HepG2 (cell line): ENCODE data around the gene GALR2.

ENCODE experiments used
- EP300 ChIP-seq, 3 experiments: sonication (generic) in 1 of 3; formaldehyde crosslinking in 1 of 3; IDR thresholded peaks; 2 replicates each; pipeline versions ENCODE4 v1.5.1 to v1.6.1; 2011 to 2020; ENCODE audit warnings: low read depth in 2 of 3, low read length in 2 of 3, borderline replicate concordance in 1 of 3, improper control_type of control experiment in 1 of 3, mild to moderate bottlenecking in 1 of 3, missing genetic modification reagents in 1 of 3, moderate library complexity in 1 of 3
- FOXA3 ChIP-seq: IDR thresholded peaks from 2 replicates; pipeline ENCODE4 v1.6.1; 2016; ENCODE audit warnings: missing genetic modification reagents, missing compliant biosample characterization
- FOXO1 ChIP-seq: sonication (generic); formaldehyde crosslinking; IDR thresholded peaks from 2 replicates; pipeline ENCODE4 v1.4.0; 2020; ENCODE audit warnings: missing genetic modification reagents
- HDAC2 ChIP-seq: sonication (generic); formaldehyde crosslinking; IDR thresholded peaks from 2 replicates; pipeline ENCODE4 v1.4.0; 2020; ENCODE audit warnings: missing genetic modification reagents
- KDM5B ChIP-seq: sonication (generic); formaldehyde crosslinking; IDR thresholded peaks from 2 replicates; pipeline ENCODE4 v1.4.0; 2020; ENCODE audit warnings: missing genetic modification reagents, mild to moderate bottlenecking, borderline replicate concordance
- KLF16 ChIP-seq, 2 experiments: sonication (generic) in 1 of 2; formaldehyde crosslinking in 1 of 2; IDR thresholded peaks; 2 replicates each; pipeline versions ENCODE4 v1.6.1 to v1.8.0; 2016 to 2023; ENCODE audit warnings: missing genetic modification reagents in 2 of 2, missing compliant biosample characterization in 1 of 2
- RBM39 ChIP-seq: fragments of 200-400 bp; formaldehyde crosslinking; IDR thresholded peaks from one replicate; pipeline ENCODE4 v1.6.1; 2018; ENCODE audit warnings: antibody characterized with exemption, mild to moderate bottlenecking, low read depth, low read length; ENCODE audit not compliant: poor library complexity, severe bottlenecking
- RELA ChIP-seq: sonication (generic); formaldehyde crosslinking; IDR thresholded peaks from 2 replicates; pipeline ENCODE4 v1.4.0; 2020; ENCODE audit warnings: missing genetic modification reagents
- ZFX ChIP-seq: sonication (generic); formaldehyde crosslinking; IDR thresholded peaks from 2 replicates; pipeline ENCODE4 v1.4.0; 2020; ENCODE audit warnings: mild to moderate bottlenecking, low read depth, missing genetic modification reagents, moderate library complexity
- ZNF234 ChIP-seq: sonication (generic); formaldehyde crosslinking; conservative IDR thresholded peaks from 2 replicates; pipeline ENCODE4 v1.5.1; 2020; ENCODE audit warnings: mild to moderate bottlenecking, missing genetic modification reagents
- ZNF552 ChIP-seq: sonication (generic); formaldehyde crosslinking; IDR thresholded peaks from 2 replicates; pipeline ENCODE4 v1.9.0; 2022; ENCODE audit warnings: missing genetic modification reagents, mild to moderate bottlenecking, borderline replicate concordance
- TF ChIP-seq, protein P1 (sequence below): sonication (generic); formaldehyde crosslinking; IDR thresholded peaks from 2 replicates; pipeline ENCODE4 v1.5.0; 2020; ENCODE audit warnings: mild to moderate bottlenecking, missing genetic modification reagents, moderate library complexity

DNA sequence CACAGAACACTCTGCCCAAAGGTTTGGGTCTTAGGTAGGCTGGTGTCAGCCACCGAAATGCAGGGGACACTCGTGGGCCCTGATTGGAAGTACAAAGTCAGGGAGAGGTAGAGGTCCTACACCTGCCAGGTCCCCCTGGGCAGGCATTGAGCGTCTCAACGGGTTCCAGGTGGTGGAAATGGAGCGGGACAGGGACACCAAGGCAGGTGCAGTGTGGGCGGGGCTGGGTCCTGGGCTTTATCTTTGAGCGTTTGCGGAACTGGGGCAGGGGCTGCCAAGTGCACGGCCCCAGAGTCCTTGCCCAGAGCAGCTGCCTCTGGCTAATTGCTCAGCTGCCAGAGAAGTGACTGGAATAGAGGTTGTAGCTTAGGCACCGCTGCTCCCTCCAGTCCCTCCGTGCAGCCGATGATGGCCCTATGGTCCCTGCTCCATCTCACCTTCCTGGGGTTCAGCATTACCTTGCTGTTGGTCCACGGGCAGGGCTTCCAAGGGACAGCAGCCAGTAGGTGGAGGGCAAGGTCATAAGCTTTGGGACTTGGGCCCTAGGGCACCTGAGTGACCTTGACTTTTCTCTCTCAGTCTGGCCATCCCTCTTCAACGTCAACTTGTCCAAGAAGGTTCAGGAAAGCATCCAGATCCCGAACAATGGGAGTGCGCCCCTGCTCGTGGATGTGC lies 4.4 kb downstream of the GALR2 start, which contains the start of gene ZACN:
- no peak for TF ChIP-seq EP300 (IDR thresholded peaks at IDR 0.05; ENCODE audit: low read depth in 2 of 2, low read length in 2 of 2)
- TF ChIP-seq EP300 (CRISPR knock-in tag; IDR thresholded peaks at IDR 0.05; ENCODE audit: borderline replicate concordance) = no peak
- no peak for TF ChIP-seq ZNF552 (CRISPR knock-in tag)
- no peak for TF ChIP-seq ZNF234 (CRISPR knock-in tag)
- no peak for TF ChIP-seq KDM5B
- TF ChIP-seq FOXO1 (CRISPR knock-in tag) = no peak
- no peak for TF ChIP-seq FOXA3 (CRISPR knock-in tag)
- no peak for TF ChIP-seq HDAC2
- no peak for TF ChIP-seq ZFX (CRISPR knock-in tag)
- no peak for TF ChIP-seq RELA (CRISPR knock-in tag)
- TF ChIP-seq KLF16 (CRISPR knock-in tag; IDR thresholded peaks at IDR 0.05) = no peak
- no peak for TF ChIP-seq RBM39
- TF ChIP-seq, protein P1, sequence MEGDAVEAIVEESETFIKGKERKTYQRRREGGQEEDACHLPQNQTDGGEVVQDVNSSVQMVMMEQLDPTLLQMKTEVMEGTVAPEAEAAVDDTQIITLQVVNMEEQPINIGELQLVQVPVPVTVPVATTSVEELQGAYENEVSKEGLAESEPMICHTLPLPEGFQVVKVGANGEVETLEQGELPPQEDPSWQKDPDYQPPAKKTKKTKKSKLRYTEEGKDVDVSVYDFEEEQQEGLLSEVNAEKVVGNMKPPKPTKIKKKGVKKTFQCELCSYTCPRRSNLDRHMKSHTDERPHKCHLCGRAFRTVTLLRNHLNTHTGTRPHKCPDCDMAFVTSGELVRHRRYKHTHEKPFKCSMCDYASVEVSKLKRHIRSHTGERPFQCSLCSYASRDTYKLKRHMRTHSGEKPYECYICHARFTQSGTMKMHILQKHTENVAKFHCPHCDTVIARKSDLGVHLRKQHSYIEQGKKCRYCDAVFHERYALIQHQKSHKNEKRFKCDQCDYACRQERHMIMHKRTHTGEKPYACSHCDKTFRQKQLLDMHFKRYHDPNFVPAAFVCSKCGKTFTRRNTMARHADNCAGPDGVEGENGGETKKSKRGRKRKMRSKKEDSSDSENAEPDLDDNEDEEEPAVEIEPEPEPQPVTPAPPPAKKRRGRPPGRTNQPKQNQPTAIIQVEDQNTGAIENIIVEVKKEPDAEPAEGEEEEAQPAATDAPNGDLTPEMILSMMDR (CRISPR knock-in tag) = no peak
